ENCODE measurements around the gene MED12L.

The MED12L gene

GRCh38 chr3:151218136-151218535, 132.7 kb downstream of the MED12L start:
- peak; percentile 18; the same call in 2 of the 3 replicates for ATAC-seq
- TF ChIP-seq ZFP30 (CRISPR knock-in tag; IDR thresholded peaks at IDR 0.05) (no peak), ISL1 (CRISPR knock-in tag; IDR thresholded peaks at IDR 0.05) (peak; percentile 76)
- TF ChIP-seq, protein P1, sequence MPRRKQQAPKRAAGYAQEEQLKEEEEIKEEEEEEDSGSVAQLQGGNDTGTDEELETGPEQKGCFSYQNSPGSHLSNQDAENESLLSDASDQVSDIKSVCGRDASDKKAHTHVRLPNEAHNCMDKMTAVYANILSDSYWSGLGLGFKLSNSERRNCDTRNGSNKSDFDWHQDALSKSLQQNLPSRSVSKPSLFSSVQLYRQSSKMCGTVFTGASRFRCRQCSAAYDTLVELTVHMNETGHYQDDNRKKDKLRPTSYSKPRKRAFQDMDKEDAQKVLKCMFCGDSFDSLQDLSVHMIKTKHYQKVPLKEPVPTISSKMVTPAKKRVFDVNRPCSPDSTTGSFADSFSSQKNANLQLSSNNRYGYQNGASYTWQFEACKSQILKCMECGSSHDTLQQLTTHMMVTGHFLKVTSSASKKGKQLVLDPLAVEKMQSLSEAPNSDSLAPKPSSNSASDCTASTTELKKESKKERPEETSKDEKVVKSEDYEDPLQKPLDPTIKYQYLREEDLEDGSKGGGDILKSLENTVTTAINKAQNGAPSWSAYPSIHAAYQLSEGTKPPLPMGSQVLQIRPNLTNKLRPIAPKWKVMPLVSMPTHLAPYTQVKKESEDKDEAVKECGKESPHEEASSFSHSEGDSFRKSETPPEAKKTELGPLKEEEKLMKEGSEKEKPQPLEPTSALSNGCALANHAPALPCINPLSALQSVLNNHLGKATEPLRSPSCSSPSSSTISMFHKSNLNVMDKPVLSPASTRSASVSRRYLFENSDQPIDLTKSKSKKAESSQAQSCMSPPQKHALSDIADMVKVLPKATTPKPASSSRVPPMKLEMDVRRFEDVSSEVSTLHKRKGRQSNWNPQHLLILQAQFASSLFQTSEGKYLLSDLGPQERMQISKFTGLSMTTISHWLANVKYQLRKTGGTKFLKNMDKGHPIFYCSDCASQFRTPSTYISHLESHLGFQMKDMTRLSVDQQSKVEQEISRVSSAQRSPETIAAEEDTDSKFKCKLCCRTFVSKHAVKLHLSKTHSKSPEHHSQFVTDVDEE (CRISPR knock-in tag; IDR thresholded peaks at IDR 0.05) = 0 out of 2 replicates have a peak, but pooled peaks have one; percentile 22

DNA sequence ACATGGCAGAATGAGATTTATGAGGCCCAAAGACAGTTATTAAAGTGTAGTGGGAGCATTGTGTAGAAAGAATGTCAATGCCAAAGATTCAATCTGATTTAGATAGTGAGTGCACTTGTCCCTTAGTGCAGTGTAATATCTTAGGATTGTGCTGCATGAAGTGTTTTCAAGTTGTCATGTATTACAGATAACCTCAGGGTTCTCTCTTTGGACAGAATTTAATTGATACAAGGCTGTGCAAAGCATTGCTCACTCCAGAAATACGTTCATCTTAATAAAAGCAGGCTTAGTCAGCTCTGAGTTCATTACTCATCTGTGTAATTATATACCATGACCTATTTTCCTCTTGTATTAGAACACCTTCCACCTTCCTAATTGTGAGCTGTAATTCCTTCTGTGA, 133.6 kb downstream of the MED12L start:
- TF ChIP-seq, protein P2, sequence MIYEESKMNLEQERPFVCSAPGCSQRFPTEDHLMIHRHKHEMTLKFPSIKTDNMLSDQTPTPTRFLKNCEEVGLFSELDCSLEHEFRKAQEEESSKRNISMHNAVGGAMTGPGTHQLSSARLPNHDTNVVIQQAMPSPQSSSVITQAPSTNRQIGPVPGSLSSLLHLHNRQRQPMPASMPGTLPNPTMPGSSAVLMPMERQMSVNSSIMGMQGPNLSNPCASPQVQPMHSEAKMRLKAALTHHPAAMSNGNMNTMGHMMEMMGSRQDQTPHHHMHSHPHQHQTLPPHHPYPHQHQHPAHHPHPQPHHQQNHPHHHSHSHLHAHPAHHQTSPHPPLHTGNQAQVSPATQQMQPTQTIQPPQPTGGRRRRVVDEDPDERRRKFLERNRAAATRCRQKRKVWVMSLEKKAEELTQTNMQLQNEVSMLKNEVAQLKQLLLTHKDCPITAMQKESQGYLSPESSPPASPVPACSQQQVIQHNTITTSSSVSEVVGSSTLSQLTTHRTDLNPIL (CRISPR knock-in tag; IDR thresholded peaks at IDR 0.05; ENCODE audit: low read depth) = peak; percentile 51; the same call in 1 of the 2 replicates
- no peak for TF ChIP-seq GLIS3 (CRISPR knock-in tag; IDR thresholded peaks at IDR 0.05)
- TF ChIP-seq, protein P1 (CRISPR knock-in tag; IDR thresholded peaks at IDR 0.05) = no peak
- no peak for TF ChIP-seq ZFP30 (CRISPR knock-in tag; IDR thresholded peaks at IDR 0.05)
- peak; percentile 97 for TF ChIP-seq ISL1 (CRISPR knock-in tag; IDR thresholded peaks at IDR 0.05)
- TF ChIP-seq POU6F1 (CRISPR knock-in tag; IDR thresholded peaks at IDR 0.05; ENCODE audit: borderline replicate concordance, low read depth) = peak; percentile 81; the same call in 1 of the 2 replicates
- TF ChIP-seq SNAI2 (CRISPR knock-in tag; IDR thresholded peaks at IDR 0.05) = peak; percentile 92
- TF ChIP-seq ZC3H10 (CRISPR knock-in tag; IDR thresholded peaks at IDR 0.05) = peak; percentile 56; the same call in 1 of the 2 replicates
- TF ChIP-seq TOX (CRISPR knock-in tag; IDR thresholded peaks at IDR 0.05; ENCODE audit: borderline replicate concordance) = peak; percentile 82; the same call in 1 of the 2 replicates
- TF ChIP-seq CSRNP3 (CRISPR knock-in tag; IDR thresholded peaks at IDR 0.05) = no peak
- no peak for TF ChIP-seq ARNTL (CRISPR knock-in tag; IDR thresholded peaks at IDR 0.05; ENCODE audit: borderline replicate concordance, low read depth)
- TF ChIP-seq ZNF8 (CRISPR knock-in tag; IDR thresholded peaks at IDR 0.05) = no peak
- ATAC-seq = peak; percentile 81

GRCh38 chr3:151224268-151224866, 138.9 kb downstream of the MED12L start:
- no peak for ATAC-seq
- TF ChIP-seq TOX (CRISPR knock-in tag; IDR thresholded peaks at IDR 0.05; ENCODE audit: borderline replicate concordance) (no peak), ISL1 (CRISPR knock-in tag; IDR thresholded peaks at IDR 0.05) (no peak), ZFP30 (CRISPR knock-in tag; IDR thresholded peaks at IDR 0.05) (no peak), ZNF8 (CRISPR knock-in tag; IDR thresholded peaks at IDR 0.05) (no peak), CSRNP3 (CRISPR knock-in tag; IDR thresholded peaks at IDR 0.05) (no peak), RARB (CRISPR knock-in tag; IDR thresholded peaks at IDR 0.05) (no peak), ZC3H10 (CRISPR knock-in tag; IDR thresholded peaks at IDR 0.05) (no peak), PPARA (CRISPR knock-in tag; IDR thresholded peaks at IDR 0.05; ENCODE audit: borderline replicate concordance) (no peak), OSR1 (CRISPR knock-in tag; IDR thresholded peaks at IDR 0.05) (no peak), POU6F1 (CRISPR knock-in tag; IDR thresholded peaks at IDR 0.05; ENCODE audit: borderline replicate concordance, low read depth) (no peak), ZFP3 (CRISPR knock-in tag; IDR thresholded peaks at IDR 0.05) (no peak)
- TF ChIP-seq, protein P2 (CRISPR knock-in tag; IDR thresholded peaks at IDR 0.05; ENCODE audit: low read depth) = no peak
- TF ChIP-seq, protein P1 (CRISPR knock-in tag; IDR thresholded peaks at IDR 0.05) = no peak
